ENCODE results near the gene BNIP5.

Gene BNIP5

GRCh38 chr6:36269834-36270705, 66.6 kb downstream of the BNIP5 start, which contains the start of gene PNPLA1:
PNPLA1 (plus strand) TSS chr6:36270060; CDS start chr6:36270460, 400 bp downstream.
- no peak for DNase-seq (ENCODE audit: low read depth in 4 of 4, low spot score in 1 of 4)

DNA sequence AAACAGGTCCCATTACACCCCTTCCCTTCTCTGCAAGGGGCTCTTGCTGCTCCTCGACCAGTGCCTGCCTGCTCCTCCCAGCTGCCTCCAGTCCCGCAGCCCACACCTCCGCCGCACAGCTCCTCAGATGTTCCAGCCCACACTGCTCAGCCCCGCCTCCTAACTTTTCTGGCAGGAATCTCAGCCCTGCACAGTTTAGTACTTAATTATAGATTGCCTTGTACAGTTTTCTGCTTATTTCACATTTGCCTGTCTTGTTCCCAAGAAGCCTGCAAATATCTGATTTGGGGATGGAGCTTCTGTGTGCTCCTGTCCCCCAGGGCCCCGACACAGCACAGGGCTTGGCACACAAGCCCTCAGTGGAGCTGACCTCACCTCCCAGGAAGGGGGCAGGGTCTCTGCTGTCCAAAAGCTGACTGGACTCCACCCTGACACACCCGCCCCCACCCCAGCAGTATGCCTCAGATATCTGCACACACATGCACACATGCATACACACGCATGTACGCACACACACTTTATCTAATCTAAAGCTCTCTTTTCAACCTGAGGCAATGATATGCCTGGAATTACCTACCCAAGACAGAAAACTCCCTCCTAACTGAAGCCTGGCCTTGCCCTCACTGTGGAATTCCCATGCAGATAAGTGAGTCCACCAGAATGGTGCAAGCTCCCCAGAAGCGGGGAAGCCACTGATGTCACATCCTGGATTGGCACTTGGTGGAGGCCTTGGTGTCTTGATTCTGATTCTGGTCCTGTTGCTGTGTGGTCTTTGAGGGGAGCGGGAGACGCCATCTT, 68.0 kb downstream of the BNIP5 start:
- DNase-seq (ENCODE audit: low read depth in 4 of 4, low spot score in 1 of 4), result no peak

GRCh38 chr6:36267731-36268477, 68.8 kb downstream of the BNIP5 start:
- no peak for DNase-seq (ENCODE audit: low read depth in 4 of 4, low spot score in 1 of 4)

- no peak for DNase-seq (ENCODE audit: low read depth in 4 of 4, low spot score in 1 of 4)
These were observed 69.6 kb downstream of the BNIP5 start for GRCh38 chr6:36266913-36267644.
